A673 (cell line): ENCODE results near the gene GPR132.

ENCODE experiments used
- CTCF ChIP-seq: fragments of 300-800, 200-600 bp; sonication (generic); conservative IDR thresholded peaks from 2 replicates; pipeline ENCODE4 v1.5.1; 2017; ENCODE audit warnings: low read depth, mild to moderate bottlenecking, antibody characterized with exemption, low read length, moderate library complexity, mixed read lengths
- EZH2 ChIP-seq: fragments of 200-600 bp; sonication (generic); IDR thresholded peaks from 2 replicates; pipeline ENCODE4 v1.6.1; 2017; ENCODE audit warnings: borderline replicate concordance, low read depth, mild to moderate bottlenecking, mixed read lengths, antibody characterized with exemption, low read length; ENCODE audit not compliant: poor library complexity, severe bottlenecking

GRCh38 chr14:105062048-105062433 is 3.2 kb downstream of the GPR132 start:
- TF ChIP-seq CTCF (no peak), EZH2 (no peak)
